GM23338 (cell line): Measurements from ENCODE around the gene PKNOX2. TPM values are rescaled to one million over a fixed set of nuclear protein-coding genes. Genes with fewer than 3 reads are reported as not detected.

Source experiments
- ATAC-seq: fragments of 200-7000 bp; cut with Tn5 transposase; 3 replicates; pipeline ENCODE4 v1.9.1; 2020
- DNase-seq: peaks from one replicate; pipeline ENCODE4 v3.0.0-alpha.2; 2015; ENCODE audit warnings: low spot score
- H2AFZ ChIP-seq: fragments of 200-600 bp; sonication (generic); 2 replicates; pipeline ENCODE4 v1.8.0; 2016; ENCODE audit warnings: antibody characterized with exemption, mild to moderate bottlenecking, moderate library complexity
- H3F3A ChIP-seq: fragments of 200-600 bp; sonication (generic); replicated peaks from 2 replicates; pipeline ENCODE4 v1.8.0; 2017; ENCODE audit warnings: antibody characterized with exemption, mixed run types, low read depth
- H3K27ac ChIP-seq: fragments of 200-600 bp; sonication (generic); 2 replicates; pipeline ENCODE4 v1.6.1; 2016; ENCODE audit warnings: low read depth
- H3K27me3 ChIP-seq: fragments of 200-600 bp; sonication (generic); 2 replicates; pipeline ENCODE4 v1.8.0; 2016; ENCODE audit warnings: mild to moderate bottlenecking, mixed run types, moderate library complexity; ENCODE audit not compliant: insufficient read depth
- H3K36me3 ChIP-seq: fragments of 200-600 bp; sonication (generic); 2 replicates; pipeline ENCODE4 v1.8.0; 2016; ENCODE audit warnings: mild to moderate bottlenecking; ENCODE audit not compliant: insufficient read depth
- H3K4me1 ChIP-seq: fragments of 200-600 bp; sonication (generic); 2 replicates; pipeline ENCODE4 v1.8.0; 2016; ENCODE audit warnings: mild to moderate bottlenecking, moderate library complexity; ENCODE audit not compliant: insufficient read depth
- H3K4me2 ChIP-seq: fragments of 200-600 bp; sonication (generic); 2 replicates; pipeline ENCODE4 v1.7.1; 2017; ENCODE audit warnings: mixed run types
- H3K4me3 ChIP-seq: fragments of 200-600 bp; sonication (generic); 2 replicates; pipeline ENCODE4 v1.6.1; 2016; ENCODE audit warnings: mixed run types
- H3K79me2 ChIP-seq: fragments of 200-600 bp; sonication (generic); replicated peaks from 2 replicates; pipeline ENCODE4 v1.8.0; 2017; ENCODE audit warnings: mild to moderate bottlenecking; ENCODE audit not compliant: insufficient read depth
- H3K9me2 ChIP-seq: fragments of 200-600 bp; sonication (generic); 2 replicates; pipeline ENCODE4 v1.8.0; 2017; ENCODE audit not compliant: insufficient read depth
- H4K20me1 ChIP-seq: fragments of 200-600 bp; sonication (generic); replicated peaks from 2 replicates; pipeline ENCODE4 v1.8.0; 2017; ENCODE audit warnings: mild to moderate bottlenecking; ENCODE audit not compliant: insufficient read depth
- H3K27ac Mint-ChIP-seq: 2 replicates; pipeline ENCODE4 v1.8.0; 2020; ENCODE audit warnings: inconsistent platforms, mild to moderate bottlenecking, moderate library complexity, mixed read lengths
- H3K27me3 Mint-ChIP-seq: 3 replicates; pipeline ENCODE4 v1.8.0; 2022; ENCODE audit warnings: low read depth, mild to moderate bottlenecking, moderate library complexity, mixed read lengths, inconsistent platforms; ENCODE audit not compliant: insufficient read depth, poor library complexity
- H3K36me3 Mint-ChIP-seq: 3 replicates; pipeline ENCODE4 v1.8.0; 2021; ENCODE audit warnings: low read depth, mild to moderate bottlenecking, inconsistent platforms, moderate library complexity, mixed read lengths
- H3K4me1 Mint-ChIP-seq: 3 replicates; pipeline ENCODE4 v1.8.0; 2020; ENCODE audit warnings: mild to moderate bottlenecking, inconsistent platforms, mixed read lengths
- H3K4me3 Mint-ChIP-seq: 3 replicates; pipeline ENCODE4 v1.8.0; 2021; ENCODE audit warnings: moderate library complexity, mild to moderate bottlenecking, inconsistent platforms, mixed read lengths
- H3K9me3 Mint-ChIP-seq: 3 replicates; pipeline ENCODE4 v1.8.0; 2020; ENCODE audit warnings: moderate library complexity, mild to moderate bottlenecking, inconsistent platforms, mixed read lengths
- CREB1 ChIP-seq: fragments of 250-450 bp; sonication (Bioruptor Pico); IDR thresholded peaks from 2 replicates; pipeline ENCODE4 v1.5.0; 2020; ENCODE audit warnings: low read depth, mild to moderate bottlenecking, moderate library complexity
- CTCF ChIP-seq, 2 experiments: fragments of 200-600 bp in 1 of 2; sonication (generic) in 1 of 2; conservative IDR thresholded peaks; 2 replicates each; pipeline versions ENCODE4 v1.5.1 to v1.6.1; 2016 to 2017; ENCODE audit warnings: antibody characterized with exemption in 2 of 2, low read depth in 2 of 2, mild to moderate bottlenecking in 2 of 2, moderate library complexity in 1 of 2
- EZH2 ChIP-seq: fragments of 200-600 bp; sonication (generic); IDR thresholded peaks from one replicate; pipeline ENCODE4 v1.8.0; 2017; ENCODE audit warnings: antibody characterized with exemption, mild to moderate bottlenecking, low read depth; ENCODE audit not compliant: unreplicated experiment
- EZH2phosphoT487 ChIP-seq: fragments of 200-600 bp; sonication (generic); IDR thresholded peaks from one replicate; pipeline ENCODE4 v1.8.1; 2018; ENCODE audit warnings: antibody characterized with exemption; ENCODE audit not compliant: unreplicated experiment
- JUNB ChIP-seq: IDR thresholded peaks from one replicate; pipeline ENCODE4 v1.6.1; 2016; ENCODE audit warnings: antibody characterized with exemption; ENCODE audit not compliant: unreplicated experiment
- NANOG ChIP-seq: IDR thresholded peaks from 2 replicates; pipeline ENCODE4 v1.6.1; 2016; ENCODE audit warnings: antibody characterized with exemption, borderline replicate concordance
- POLR2AphosphoS5 ChIP-seq: IDR thresholded peaks from 2 replicates; pipeline ENCODE4 v1.6.1; 2016; ENCODE audit warnings: antibody characterized with exemption, low read depth
- STAT1 ChIP-seq: IDR thresholded peaks from one replicate; pipeline ENCODE4 v1.6.1; 2016; ENCODE audit warnings: antibody characterized with exemption; ENCODE audit not compliant: unreplicated experiment
- ZNF114 ChIP-seq: fragments of 250-450 bp; sonication (Bioruptor Pico); IDR thresholded peaks from 2 replicates; pipeline ENCODE4 v1.5.0; 2020; ENCODE audit warnings: mild to moderate bottlenecking, moderate library complexity
- ZNF331 ChIP-seq: fragments of 250-450 bp; sonication (Bioruptor Pico); IDR thresholded peaks from 2 replicates; pipeline ENCODE4 v1.5.0; 2020; ENCODE audit warnings: low read depth, mild to moderate bottlenecking, moderate library complexity
- ZNF462 ChIP-seq: fragments of 250-450 bp; sonication (Bioruptor Pico); IDR thresholded peaks from 2 replicates; pipeline ENCODE4 v1.5.0; 2020; ENCODE audit warnings: mild to moderate bottlenecking, moderate library complexity
- polyA plus RNA-seq: library from polyadenylated mRNA; unstranded; fragments of >200 nt; fragmentation: Nextera tagmentation; extraction: Ambion mirVana; gene quantifications from 2 replicates; pipeline ENCODE4 v1.2.1, GENCODE V29; 2016
- total RNA-seq: library from RNA; depleted of rRNA; stranded (reverse); fragments of >200 nt; shearing (Covaris generic); gene quantifications from 2 replicates; pipeline ENCODE4 v1.2.3, GENCODE V29; 2014

PKNOX2 gene
- total and polyA plus RNA-seq, 2 experiments from 2014 or later, result 0.42 to 0.83 TPM

GRCh38 chr11:125452125-125452470 is 287.5 kb downstream of the PKNOX2 start (continued):
- no peak for TF ChIP-seq CTCF (conservative IDR thresholded peaks at IDR 0.05; ENCODE audit: low read depth in 2 of 2)
- TF ChIP-seq ZNF331 (CRISPR knock-in tag), result no peak
- TF ChIP-seq STAT1, result no peak
- TF ChIP-seq JUNB, result no peak
- TF ChIP-seq POLR2AphosphoS5, result no peak
- TF ChIP-seq NANOG, result no peak
- no peak for TF ChIP-seq CREB1 (CRISPR knock-in tag)
- TF ChIP-seq EZH2phosphoT487, result no peak
- TF ChIP-seq EZH2, result no peak
- no peak for TF ChIP-seq ZNF114 (CRISPR knock-in tag)

GRCh38 chr11:125454047-125454446 is 289.5 kb downstream of the PKNOX2 start:
- Mint-ChIP-seq H3K4me1 (peaks cover 35% of the 10 kb centered on the region), H3K27ac (no peak overlapping the region)
- no peaks in the 10 kb centered on the region for H3K36me3 ChIP-seq

More at GRCh38 chr11:125454047-125454446, 289.5 kb downstream of the PKNOX2 start:
- Mint-ChIP-seq H3K27me3 (peaks cover 9% of the 10 kb centered on the region), H3K9me3 (no peaks in the 10 kb centered on the region), H3K36me3 (peaks cover 5% of the 10 kb centered on the region), H3K4me3 (no peak overlapping the region)
- peaks cover 6% of the 10 kb centered on the region; the same call in 1 of the 2 replicates for H3F3A ChIP-seq
- no peaks in the 10 kb centered on the region for H4K20me1 ChIP-seq
- H3K9me2 ChIP-seq, result no peaks in the 10 kb centered on the region
- H3K27me3 ChIP-seq, result no peaks in the 10 kb centered on the region
- no peak overlapping the region for H3K4me3 ChIP-seq
- ATAC-seq, result no peak
- TF ChIP-seq ZNF462 (CRISPR knock-in tag) (no peak), CTCF (conservative IDR thresholded peaks at IDR 0.05; ENCODE audit: low read depth in 2 of 2) (no peak), NANOG (no peak), EZH2phosphoT487 (no peak)
- no peaks in the 10 kb centered on the region for H3K79me2 ChIP-seq
- H3K27ac ChIP-seq, result no peak overlapping the region
- H3K4me1 ChIP-seq, result peaks cover 16% of the 10 kb centered on the region
- H3K4me2 ChIP-seq, result no peak overlapping the region
- no peak for DNase-seq
- H2AFZ ChIP-seq, result no peak overlapping the region
